ENCODE results near the gene PTPN2. TPM values are rescaled to one million over a fixed set of nuclear protein-coding genes. Genes with fewer than 3 reads are reported as not detected.

The PTPN2 gene
- total RNA-seq, 3 donors from 2014 or later (not counting 1 experiment from before 2014, with no cell fraction given): 110 to 115 (median 112) TPM

GRCh38 chr18:12840382-12840781 is 43.7 kb downstream of the PTPN2 start:
- DNase-seq (peak in 1 of 2 donors; percentile 46), ATAC-seq (peak in 2 of 3 donors; percentile 19 to 26)
- Mint-ChIP-seq H3K27me3 (ENCODE audit: low read depth in 2 of 2) (no peaks in the 10 kb centered on the region), H3K27ac (peak overlapping the region; percentile 92 to 98), H3K4me1 (peaks cover 79% of the 10 kb centered on the region in 2 donors), H3K4me3 (peak overlapping the region; percentile 92), H3K36me3 (no peaks in the 10 kb centered on the region), H3K9me3 (no peaks in the 10 kb centered on the region)
- Histone ChIP-seq H3K27ac (ENCODE audit: low read length) (peak overlapping the region; percentile 85), H3K4me1 (ENCODE audit: control insufficient read depth, insufficient read depth, low read length) (peaks cover 40% of the 10 kb centered on the region), H3K4me3 (ENCODE audit: low read length) (peak overlapping the region; percentile 32), H3K9me3 (ENCODE audit: control insufficient read depth, insufficient read depth, low read length) (no peaks in the 10 kb centered on the region), H3K36me3 (ENCODE audit: control insufficient read depth, insufficient read depth, low read length) (peaks cover 5% of the 10 kb centered on the region), H3K27me3 (ENCODE audit: control insufficient read depth, insufficient read depth, low read length) (no peaks in the 10 kb centered on the region)
- WGBS (ENCODE audit: insufficient coverage): 35% methylated on average over 3 of the region's 3 CpGs
- no peak for TF ChIP-seq CTCF (IDR thresholded peaks at IDR 0.05)
- intact Hi-C loops (cut with micrococcal nuclease): no loop called here

- peak overlapping the region; percentile 85 for H3K27ac ChIP-seq (ENCODE audit: low read length)
- H3K27me3 ChIP-seq (ENCODE audit: control insufficient read depth, insufficient read depth, low read length): no peaks in the 10 kb centered on the region
- ATAC-seq (peak; percentile 68 to 88 (median 83)), DNase-seq (peak in 1 of 2 donors; percentile 69)
- 37% methylated on average over 1 of the region's 1 CpG for WGBS (ENCODE audit: insufficient coverage)
- H3K4me1 Mint-ChIP-seq: peaks cover 72% of the 10 kb centered on the region in 2 donors
- peak overlapping the region; percentile 92 to 98 for H3K27ac Mint-ChIP-seq
- H3K4me3 ChIP-seq (ENCODE audit: low read length): peak overlapping the region; percentile 32
- H3K36me3 ChIP-seq (ENCODE audit: control insufficient read depth, insufficient read depth, low read length): peaks cover 8% of the 10 kb centered on the region
- H3K4me1 ChIP-seq (ENCODE audit: control insufficient read depth, insufficient read depth, low read length): peaks cover 40% of the 10 kb centered on the region
- no peaks in the 10 kb centered on the region for H3K27me3 Mint-ChIP-seq (ENCODE audit: low read depth in 2 of 2)
- H3K9me3 Mint-ChIP-seq: no peaks in the 10 kb centered on the region
- H3K9me3 ChIP-seq (ENCODE audit: control insufficient read depth, insufficient read depth, low read length): no peaks in the 10 kb centered on the region
- no peaks in the 10 kb centered on the region for H3K36me3 Mint-ChIP-seq
- intact Hi-C loops (cut with micrococcal nuclease): loop anchor here (1.0 to 2.0 kb wide), 4 partner anchors 19 to 82 kb away; partner anchors contain the start of gene PTPN2
- TF ChIP-seq CTCF (IDR thresholded peaks at IDR 0.05): no peak
- H3K4me3 Mint-ChIP-seq: peak overlapping the region; percentile 92
Observed at GRCh38 chr18:12839526-12840196, 44.4 kb downstream of the PTPN2 start.

- Mint-ChIP-seq H3K36me3 (no peaks in the 10 kb centered on the region), H3K4me1 (peaks cover 66% of the 10 kb centered on the region in 2 donors), H3K9me3 (no peaks in the 10 kb centered on the region), H3K27me3 (ENCODE audit: low read depth in 2 of 2) (no peaks in the 10 kb centered on the region), H3K4me3 (peak overlapping the region; percentile 92), H3K27ac (peak overlapping the region; percentile 92 to 98)
- Histone ChIP-seq H3K9me3 (ENCODE audit: control insufficient read depth, insufficient read depth, low read length) (no peaks in the 10 kb centered on the region), H3K4me1 (ENCODE audit: control insufficient read depth, insufficient read depth, low read length) (peaks cover 40% of the 10 kb centered on the region), H3K36me3 (ENCODE audit: control insufficient read depth, insufficient read depth, low read length) (peaks cover 8% of the 10 kb centered on the region), H3K4me3 (ENCODE audit: low read length) (peak overlapping the region; percentile 32), H3K27me3 (ENCODE audit: control insufficient read depth, insufficient read depth, low read length) (no peaks in the 10 kb centered on the region), H3K27ac (ENCODE audit: low read length) (peak overlapping the region; percentile 85)
- intact Hi-C loops (cut with micrococcal nuclease): loop anchor here (1.0 to 2.0 kb wide), 4 partner anchors 18 to 82 kb away; partner anchors contain the start of gene PTPN2
- no peak for TF ChIP-seq CTCF (IDR thresholded peaks at IDR 0.05)
- peak; percentile 29 to 50 (median 38) for ATAC-seq
- WGBS (ENCODE audit: insufficient coverage): 0% methylated on average over 2 of the region's 2 CpGs
- DNase-seq: peak in 1 of 2 donors; percentile 57
Observed at GRCh38 chr18:12839057-12839525, 44.9 kb downstream of the PTPN2 start.

All from natural killer cell (primary cell).